ENCODE data around the gene WWOX. TPM values are rescaled to one million over a fixed set of nuclear protein-coding genes. Genes with fewer than 3 reads are reported as not detected.

Gene WWOX
- total RNA-seq, 2 experiments from 2014 or later: 14.3 to 16.5 TPM

DNA sequence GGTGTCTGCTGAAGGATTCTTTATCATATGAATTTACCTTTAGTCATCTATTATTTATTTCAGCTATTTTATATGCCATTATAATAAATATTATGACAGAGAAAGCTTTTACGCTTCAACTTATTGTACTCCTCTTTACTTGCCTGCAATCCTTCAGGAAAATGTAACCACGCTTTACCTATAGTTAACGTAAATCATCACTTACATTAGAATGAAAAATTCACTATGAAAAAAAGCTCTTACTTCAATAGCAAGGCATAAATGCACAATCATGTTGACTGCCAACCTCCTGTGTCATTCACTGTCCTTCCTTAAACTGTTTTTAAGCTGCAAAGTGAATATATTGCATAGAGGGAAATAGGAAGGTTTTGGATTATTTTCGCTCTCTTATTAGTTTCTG is 277.9 kb downstream of the WWOX start:
- DNase-seq: no peak
- ChIA-PET CTCF (no interaction called here), POLR2A (no interaction called here)
- intact Hi-C loops (cut with micrococcal nuclease): no loop called here
- H3K4me3 Mint-ChIP-seq: no peak overlapping the region
- no peak overlapping the region for H3K27ac Mint-ChIP-seq
- no peaks in the 10 kb centered on the region for H3K27me3 Mint-ChIP-seq
- no peaks in the 10 kb centered on the region for H3K9me3 Mint-ChIP-seq
- peaks cover 2% of the 10 kb centered on the region for H3K36me3 Mint-ChIP-seq
- H3K4me1 Mint-ChIP-seq (ENCODE audit: low read depth): no peaks in the 10 kb centered on the region

DNA sequence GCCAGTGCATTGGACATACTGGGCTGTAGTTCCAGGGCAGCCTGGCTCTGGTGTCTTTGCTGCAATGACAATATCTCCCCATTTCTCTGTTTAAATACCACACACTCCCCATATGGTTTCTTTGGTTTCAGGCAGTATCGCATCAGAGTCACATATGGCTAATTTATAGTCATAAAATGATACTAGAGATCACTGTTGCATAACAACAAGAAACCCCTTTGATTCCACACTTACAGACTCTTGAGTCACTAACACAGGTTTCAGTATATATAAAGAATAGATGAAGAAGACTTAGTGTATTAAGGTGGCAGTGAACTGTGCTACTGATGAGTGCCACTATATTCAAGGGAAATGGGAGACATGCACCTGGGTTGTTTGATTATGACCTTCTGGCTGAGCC is 281.6 kb downstream of the WWOX start:
- H3K36me3 Mint-ChIP-seq: peaks cover 2% of the 10 kb centered on the region
- no peaks in the 10 kb centered on the region for H3K27me3 Mint-ChIP-seq
- no peak overlapping the region for H3K27ac Mint-ChIP-seq
- DNase-seq: no peak
- ChIA-PET CTCF (interaction anchor here (0.7 kb wide), 1 partner anchor 1181 kb away, joined by 3 read pairs; no protein-coding TSS in a partner anchor), POLR2A (no interaction called here)
- no peaks in the 10 kb centered on the region for H3K4me1 Mint-ChIP-seq (ENCODE audit: low read depth)
- intact Hi-C loops (cut with micrococcal nuclease): no loop called here
- no peak overlapping the region for H3K4me3 Mint-ChIP-seq
- H3K9me3 Mint-ChIP-seq: no peaks in the 10 kb centered on the region

DNA sequence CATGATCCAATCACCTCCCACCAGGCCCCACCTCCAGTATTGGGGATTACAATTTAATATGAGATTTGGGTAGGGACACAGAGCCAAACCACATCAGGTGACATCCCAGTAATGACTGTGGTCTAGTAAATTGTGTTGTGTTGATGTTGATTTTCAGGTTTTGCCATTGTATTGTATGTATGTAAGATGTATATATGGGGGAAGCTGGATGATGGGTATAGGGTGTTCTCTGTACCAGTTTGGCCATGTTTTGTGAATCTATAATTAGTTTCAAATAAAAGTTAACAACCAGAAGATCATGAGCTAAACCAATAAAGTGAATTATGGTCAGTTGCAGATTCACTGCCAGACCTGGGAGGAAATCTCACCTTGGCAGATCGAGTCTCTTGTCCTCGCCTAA is 283.7 kb downstream of the WWOX start:
- Mint-ChIP-seq H3K27ac (no peak overlapping the region), H3K36me3 (peaks cover 2% of the 10 kb centered on the region), H3K27me3 (no peaks in the 10 kb centered on the region), H3K4me3 (no peak overlapping the region), H3K9me3 (no peaks in the 10 kb centered on the region), H3K4me1 (ENCODE audit: low read depth) (no peaks in the 10 kb centered on the region)
- no peak for DNase-seq
- ChIA-PET CTCF (no interaction called here), POLR2A (no interaction called here)
- intact Hi-C loops (cut with micrococcal nuclease): no loop called here

DNA sequence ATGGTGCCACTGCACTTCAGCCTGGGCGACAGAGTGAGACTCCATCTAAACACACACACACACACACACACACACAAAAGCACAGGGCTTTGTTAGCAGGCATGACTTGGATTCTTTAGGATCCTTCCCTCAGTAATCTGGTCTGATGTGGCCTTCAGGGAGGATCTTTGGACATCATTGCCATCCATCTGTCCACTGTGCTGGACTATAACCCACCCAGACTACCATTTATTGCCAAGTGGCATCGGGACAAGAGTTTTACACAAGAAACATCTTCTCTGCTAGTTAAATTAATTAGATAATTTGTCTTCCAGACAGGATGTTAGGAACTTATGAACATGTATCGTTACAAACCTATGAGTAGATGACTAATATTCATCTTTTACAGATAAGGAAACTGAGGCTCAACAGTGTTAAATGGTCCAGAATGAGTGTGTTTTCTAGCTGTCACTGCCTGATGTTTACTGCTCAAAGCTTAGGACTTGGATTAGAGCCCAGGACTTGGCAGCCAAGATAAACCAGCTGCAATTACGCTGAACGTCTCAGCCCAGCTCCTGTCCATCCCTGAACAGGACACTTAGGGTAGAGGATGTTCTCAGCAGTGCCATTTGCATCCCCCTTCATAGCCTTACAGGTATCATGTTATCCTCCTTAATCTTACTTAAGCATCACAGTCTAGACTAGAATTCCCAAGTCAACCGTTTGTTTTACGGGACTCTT is 285.8 kb downstream of the WWOX start:
- POLR2A ChIA-PET: no interaction called here

DNA sequence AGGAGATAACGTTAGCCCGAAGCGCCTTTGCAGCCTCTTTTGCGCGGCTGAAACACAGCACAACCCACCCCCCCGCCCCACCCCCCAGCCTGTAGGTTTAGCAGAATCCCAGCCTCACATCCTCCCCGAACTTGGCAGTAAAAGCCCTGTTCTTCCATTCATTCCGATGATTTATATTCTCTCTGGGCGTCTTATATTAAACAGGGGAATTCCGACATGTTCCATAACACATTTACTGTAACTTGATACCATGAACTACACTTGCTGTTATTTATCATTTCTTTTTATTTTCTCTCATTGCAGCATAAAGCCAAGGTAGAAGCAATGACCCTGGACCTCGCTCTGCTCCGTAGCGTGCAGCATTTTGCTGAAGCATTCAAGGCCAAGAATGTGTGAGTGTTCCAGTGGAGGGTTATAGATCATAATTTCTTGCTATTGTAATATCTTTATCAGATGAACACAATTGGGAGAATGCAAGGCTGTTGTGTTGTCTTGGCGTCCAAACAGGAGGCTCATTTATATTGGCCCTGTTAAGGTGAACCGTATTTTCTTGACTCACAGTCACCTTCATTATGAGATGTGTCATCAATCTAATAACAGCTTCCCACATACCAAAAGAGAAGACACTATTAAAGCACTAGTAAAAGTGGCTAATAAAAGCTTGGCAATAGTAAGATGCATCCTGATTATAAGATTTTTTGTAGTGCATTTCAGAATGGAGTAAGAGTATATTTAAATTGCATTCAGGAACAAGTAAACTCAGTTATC is 287.3 kb downstream of the WWOX start:
- Mint-ChIP-seq H3K9me3 (no peaks in the 10 kb centered on the region), H3K27ac (no peak overlapping the region), H3K4me1 (ENCODE audit: low read depth) (no peaks in the 10 kb centered on the region), H3K36me3 (peaks cover 5% of the 10 kb centered on the region), H3K4me3 (no peak overlapping the region), H3K27me3 (no peaks in the 10 kb centered on the region)
- ChIA-PET POLR2A (no interaction called here), CTCF (no interaction called here)
- DNase-seq: no peak
- intact Hi-C loops (cut with micrococcal nuclease): no loop called here

More for the DNA sequence above, 285.8 kb downstream of the WWOX start:
- H3K4me1 Mint-ChIP-seq (ENCODE audit: low read depth): no peaks in the 10 kb centered on the region
- intact Hi-C loops (cut with micrococcal nuclease): no loop called here
- no peak for DNase-seq
- no peak overlapping the region for H3K4me3 Mint-ChIP-seq
- H3K36me3 Mint-ChIP-seq: peaks cover 3% of the 10 kb centered on the region
- CTCF ChIA-PET: no interaction called here
- no peaks in the 10 kb centered on the region for H3K9me3 Mint-ChIP-seq
- no peak overlapping the region for H3K27ac Mint-ChIP-seq
- H3K27me3 Mint-ChIP-seq: no peaks in the 10 kb centered on the region

DNA sequence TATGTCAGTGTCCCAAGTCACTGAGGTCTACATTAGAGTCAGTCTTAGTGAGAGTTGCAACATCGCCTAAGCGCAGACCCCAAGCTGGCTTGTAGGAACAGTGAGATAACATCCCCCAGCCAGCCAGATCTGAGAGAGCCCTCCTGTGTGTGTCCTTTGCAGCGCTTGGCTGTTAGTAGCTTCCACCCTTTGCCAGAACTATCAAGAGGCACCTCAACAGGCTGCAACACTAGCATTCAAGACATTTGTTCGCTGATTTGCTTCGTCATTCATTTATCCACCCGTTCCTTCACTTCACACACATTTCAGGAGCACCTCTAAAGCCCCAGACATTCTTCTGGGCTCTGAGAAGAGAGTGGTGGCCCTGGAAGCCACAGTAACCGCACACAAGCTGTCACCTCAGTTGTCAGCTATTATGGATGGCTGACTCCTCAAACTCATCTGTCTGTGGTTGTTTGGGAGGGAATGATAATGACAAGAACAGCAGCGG is 289.6 kb downstream of the WWOX start:
- H3K27ac Mint-ChIP-seq: no peak overlapping the region
- ChIA-PET CTCF (no interaction called here), POLR2A (no interaction called here)
- H3K4me1 Mint-ChIP-seq (ENCODE audit: low read depth): no peaks in the 10 kb centered on the region
- peaks cover 7% of the 10 kb centered on the region for H3K9me3 Mint-ChIP-seq
- no peak overlapping the region for H3K4me3 Mint-ChIP-seq
- H3K27me3 Mint-ChIP-seq: no peaks in the 10 kb centered on the region
- peaks cover 11% of the 10 kb centered on the region for H3K36me3 Mint-ChIP-seq
- DNase-seq: no peak
- intact Hi-C loops (cut with micrococcal nuclease): no loop called here

DNA sequence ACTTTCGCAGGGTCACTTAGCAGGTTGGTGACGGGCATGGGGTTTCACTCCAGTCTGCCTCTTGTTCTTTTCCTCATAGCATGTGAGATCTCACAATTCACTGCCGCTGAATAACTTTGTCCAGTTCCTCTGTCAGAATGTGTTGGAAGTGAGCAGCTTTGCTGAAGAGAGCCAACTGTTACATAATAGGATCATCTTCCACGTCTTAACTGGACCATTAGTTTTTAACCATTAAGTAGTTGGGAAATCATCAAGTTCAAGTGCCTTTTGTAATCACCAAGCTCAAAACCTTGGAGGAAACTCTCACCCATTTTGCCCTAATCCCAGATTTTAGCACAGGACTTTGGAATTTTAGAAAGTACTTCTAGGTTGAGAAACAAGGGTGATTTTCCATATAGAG is 290.6 kb downstream of the WWOX start:
- H3K9me3 Mint-ChIP-seq: peaks cover 7% of the 10 kb centered on the region
- H3K27ac Mint-ChIP-seq: no peak overlapping the region
- H3K4me1 Mint-ChIP-seq (ENCODE audit: low read depth): no peaks in the 10 kb centered on the region
- intact Hi-C loops (cut with micrococcal nuclease): no loop called here
- ChIA-PET CTCF (no interaction called here), POLR2A (no interaction called here)
- no peaks in the 10 kb centered on the region for H3K27me3 Mint-ChIP-seq
- no peak for DNase-seq
- H3K4me3 Mint-ChIP-seq: no peak overlapping the region
- peaks cover 11% of the 10 kb centered on the region for H3K36me3 Mint-ChIP-seq

DNA sequence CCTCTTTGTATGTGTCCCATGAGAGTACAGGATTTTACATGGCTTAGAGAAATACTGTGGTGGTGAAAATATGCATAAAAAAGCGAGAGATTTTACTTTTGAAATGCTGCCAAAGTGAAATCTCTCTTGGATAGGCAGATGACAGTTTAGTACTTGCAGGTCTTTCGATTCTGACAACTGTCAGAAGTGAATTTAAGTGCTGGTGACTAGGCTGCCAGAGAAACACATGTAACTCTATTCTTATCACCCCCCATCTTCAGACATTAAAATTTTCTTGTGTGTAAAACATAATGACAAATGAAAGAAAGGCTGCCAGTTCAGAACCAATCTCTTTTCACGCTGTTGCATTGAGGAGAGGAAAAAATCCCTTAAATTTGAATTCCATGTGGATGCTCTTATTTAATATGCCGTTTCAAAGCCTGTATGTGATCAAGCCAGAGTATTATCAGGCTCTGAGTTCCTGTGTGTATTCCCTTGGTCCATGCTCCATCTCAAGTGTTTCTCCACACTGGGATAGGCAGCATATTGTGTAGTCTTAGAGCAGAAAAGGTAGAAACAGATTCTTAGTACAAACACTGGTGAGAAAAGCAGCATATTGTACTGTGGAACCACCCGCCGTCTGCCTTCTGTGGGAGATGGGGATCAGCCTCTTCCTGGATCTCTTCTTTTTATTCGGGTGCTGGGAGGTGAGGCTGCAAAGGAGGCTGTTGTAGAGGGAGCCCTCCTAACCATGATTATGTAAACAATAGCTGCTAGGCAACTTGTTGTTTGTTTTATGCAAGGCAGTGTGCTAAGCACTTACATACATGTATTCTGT is 291.3 kb downstream of the WWOX start:
- intact Hi-C loops (cut with micrococcal nuclease): no loop called here
- Mint-ChIP-seq H3K9me3 (peaks cover 7% of the 10 kb centered on the region), H3K4me1 (ENCODE audit: low read depth) (no peaks in the 10 kb centered on the region), H3K36me3 (peaks cover 11% of the 10 kb centered on the region), H3K27me3 (no peaks in the 10 kb centered on the region), H3K27ac (no peak overlapping the region), H3K4me3 (no peak overlapping the region)
- CTCF ChIA-PET: no interaction called here
- no peak for DNase-seq
- POLR2A ChIA-PET: no interaction called here

DNA sequence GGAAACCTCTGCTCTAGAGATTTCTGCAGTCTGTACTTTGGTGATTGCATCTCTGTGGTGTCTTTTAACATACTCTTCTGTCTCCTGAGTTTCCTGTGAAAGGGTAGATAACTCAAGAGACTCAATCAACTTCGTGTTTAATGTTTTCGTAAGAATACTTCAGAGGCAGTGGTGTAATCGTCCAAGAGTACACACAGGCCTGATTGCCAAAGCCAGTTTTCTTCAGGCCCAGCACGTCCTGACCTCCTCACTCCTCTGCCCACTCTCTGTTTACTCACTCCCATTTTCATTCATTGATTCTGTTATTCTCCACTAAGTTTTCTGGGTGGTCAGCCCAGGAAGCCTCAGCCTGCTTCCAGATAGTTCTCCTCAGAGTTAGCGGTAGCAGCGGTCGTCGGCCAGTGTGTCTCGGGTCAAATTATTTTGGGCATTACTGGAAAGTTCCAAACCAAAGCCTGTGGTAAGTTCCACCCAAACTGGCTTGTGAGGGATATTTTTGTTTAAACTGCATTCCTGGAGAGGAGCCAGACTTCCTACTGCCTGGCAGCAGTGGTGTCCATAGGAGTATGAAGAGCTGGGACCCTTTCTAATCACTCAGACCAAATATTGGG is 293.2 kb downstream of the WWOX start:
- Mint-ChIP-seq H3K4me3 (no peak overlapping the region), H3K27ac (no peak overlapping the region), H3K36me3 (peaks cover 11% of the 10 kb centered on the region), H3K4me1 (ENCODE audit: low read depth) (no peaks in the 10 kb centered on the region), H3K27me3 (no peaks in the 10 kb centered on the region), H3K9me3 (peaks cover 7% of the 10 kb centered on the region)
- ChIA-PET CTCF (no interaction called here), POLR2A (no interaction called here)
- DNase-seq: no peak
- intact Hi-C loops (cut with micrococcal nuclease): no loop called here

DNA sequence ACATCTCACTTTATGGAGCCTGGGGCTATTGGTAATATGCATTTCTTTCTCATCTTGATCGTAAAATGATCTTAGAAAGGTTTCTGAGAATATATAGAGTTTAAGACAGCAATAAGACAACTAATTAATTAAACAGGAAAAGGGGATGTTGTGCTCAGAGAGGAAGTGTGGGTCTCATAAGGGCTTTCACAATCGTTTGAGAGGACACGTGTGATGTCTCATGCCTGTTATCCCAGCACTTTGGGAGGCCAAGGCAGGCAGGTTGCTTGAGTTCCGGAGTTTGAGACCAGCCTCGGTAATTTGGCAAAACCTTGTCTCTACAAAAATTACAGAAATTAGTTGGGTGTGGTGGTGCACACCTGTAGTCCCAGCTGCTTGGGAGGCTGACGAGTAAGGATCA is 295.6 kb downstream of the WWOX start:
- Mint-ChIP-seq H3K36me3 (peaks cover 10% of the 10 kb centered on the region), H3K27ac (no peak overlapping the region), H3K27me3 (no peaks in the 10 kb centered on the region), H3K4me1 (ENCODE audit: low read depth) (no peaks in the 10 kb centered on the region), H3K9me3 (peaks cover 7% of the 10 kb centered on the region), H3K4me3 (no peak overlapping the region)
- intact Hi-C loops (cut with micrococcal nuclease): no loop called here
- DNase-seq: no peak
- ChIA-PET CTCF (no interaction called here), POLR2A (no interaction called here)

DNA sequence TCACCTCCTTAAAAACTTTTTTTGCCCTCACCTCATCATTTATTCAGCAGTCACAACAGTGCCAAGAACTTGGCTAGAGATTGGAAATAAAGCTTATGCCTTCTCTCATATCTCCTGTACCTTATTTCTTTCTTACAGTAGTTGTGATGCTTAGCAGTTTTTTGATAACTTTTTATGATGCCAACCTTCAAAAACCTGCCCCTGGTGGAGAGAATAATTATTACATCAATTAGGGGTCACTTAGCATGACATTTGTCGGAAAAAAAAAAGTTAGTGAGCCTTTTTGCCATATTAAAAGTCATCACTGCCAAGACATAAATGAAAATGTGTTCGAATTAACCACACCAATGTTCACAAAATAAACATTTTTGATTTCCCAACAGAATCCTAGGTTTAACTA is 296.6 kb downstream of the WWOX start:
- H3K27ac Mint-ChIP-seq: no peak overlapping the region
- H3K36me3 Mint-ChIP-seq: peaks cover 8% of the 10 kb centered on the region
- no peaks in the 10 kb centered on the region for H3K27me3 Mint-ChIP-seq
- no peak overlapping the region for H3K4me3 Mint-ChIP-seq
- CTCF ChIA-PET: interaction anchor here (1.0 kb wide), 1 partner anchor 17 kb away, joined by 3 read pairs; no protein-coding TSS in a partner anchor
- intact Hi-C loops (cut with micrococcal nuclease): no loop called here
- POLR2A ChIA-PET: no interaction called here
- no peak for DNase-seq
- peaks cover 7% of the 10 kb centered on the region for H3K9me3 Mint-ChIP-seq
- H3K4me1 Mint-ChIP-seq (ENCODE audit: low read depth): no peaks in the 10 kb centered on the region

DNA sequence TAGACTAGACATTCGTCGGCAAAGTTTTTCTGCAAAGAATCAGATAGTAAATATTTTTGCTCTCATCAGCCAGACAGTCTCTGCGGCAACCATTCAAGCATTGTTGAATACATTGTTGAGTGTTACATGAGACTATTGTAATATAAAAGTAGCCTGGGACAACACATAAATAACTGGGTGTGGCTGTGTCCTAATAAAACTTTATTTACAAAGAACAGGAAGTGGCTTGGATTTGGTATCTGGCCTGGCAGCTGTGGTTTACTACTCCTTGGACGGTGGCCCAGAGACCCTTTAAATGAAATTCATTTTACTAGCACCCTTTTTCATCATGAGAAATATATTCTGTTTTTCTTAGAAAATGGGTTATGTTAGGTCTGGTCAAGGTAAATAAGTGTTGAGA is 297.2 kb downstream of the WWOX start:
- intact Hi-C loops (cut with micrococcal nuclease): no loop called here
- CTCF ChIA-PET: interaction anchor here (1.0 kb wide), 1 partner anchor 18 kb away, joined by 3 read pairs; no protein-coding TSS in a partner anchor
- peaks cover 7% of the 10 kb centered on the region for H3K9me3 Mint-ChIP-seq

More for the DNA sequence above, 297.2 kb downstream of the WWOX start:
- POLR2A ChIA-PET: no interaction called here
- Mint-ChIP-seq H3K27ac (no peak overlapping the region), H3K27me3 (no peaks in the 10 kb centered on the region), H3K4me3 (no peak overlapping the region), H3K4me1 (ENCODE audit: low read depth) (no peaks in the 10 kb centered on the region), H3K36me3 (peaks cover 8% of the 10 kb centered on the region)
- no peak for DNase-seq
